SKM-1 treated with dmso at 0.1 percent for 144 hours (cell line): ENCODE measurements around the gene ATG2B.
"Not testable (repeated sequence)": the region's sequence is repeated elsewhere in the genome, so short reads cannot be mapped to it uniquely, and the experiment has no call there.

ENCODE experiments used
- DNase-seq: peaks from one replicate; lab custom pipeline; 2025; ENCODE audit not compliant: unreplicated experiment; lab: John Stamatoyannopoulos, UW

Gene ATG2B

DNA sequence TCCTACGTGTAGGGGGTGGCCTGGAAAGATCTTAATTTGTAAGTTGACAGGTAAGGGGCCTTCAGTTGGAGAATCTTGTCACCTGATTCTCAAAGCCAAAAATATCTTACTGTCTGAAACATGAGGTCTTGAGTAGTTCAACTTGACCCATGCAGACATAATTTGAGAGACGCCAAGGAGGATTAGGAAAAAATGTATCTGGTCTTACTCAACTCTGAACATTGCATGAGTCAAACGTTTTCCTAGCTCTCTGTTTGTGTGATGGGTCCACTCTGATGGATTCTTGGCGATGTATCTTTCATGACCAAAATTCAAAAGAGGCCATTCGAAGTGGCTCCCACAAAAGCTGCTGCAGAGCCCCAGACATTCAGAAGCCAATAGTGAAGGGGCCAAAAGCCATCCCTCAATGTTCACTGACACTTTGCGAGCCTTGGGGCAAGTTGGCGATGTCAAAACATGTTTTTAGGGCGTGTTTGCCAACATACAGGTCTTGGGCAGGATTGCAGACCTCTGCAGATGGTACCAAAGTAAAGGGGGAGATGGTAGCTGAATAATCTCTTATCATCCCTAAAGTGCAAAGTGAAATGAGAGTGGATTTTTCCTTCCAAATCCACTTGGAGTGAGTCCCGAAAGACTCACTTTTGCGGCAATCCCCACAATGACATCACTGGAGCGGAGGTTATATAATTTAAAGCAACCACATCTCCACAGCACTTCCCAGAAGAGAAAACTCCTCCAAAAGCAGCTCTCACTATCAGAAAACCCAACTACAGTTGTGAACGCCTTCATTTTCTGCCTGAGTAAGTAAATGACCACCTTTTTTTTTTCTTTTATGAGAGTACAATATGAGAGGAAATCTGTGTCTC lies 107.4 kb downstream of the ATG2B start, which contains the start of gene BDKRB1:
Gene BDKRB1 (plus strand): TSS at position 710 of the 866 bp plus-strand sequence. CDS start 7,473 bp downstream, outside the sequence.
- no peak for DNase-seq

DNA sequence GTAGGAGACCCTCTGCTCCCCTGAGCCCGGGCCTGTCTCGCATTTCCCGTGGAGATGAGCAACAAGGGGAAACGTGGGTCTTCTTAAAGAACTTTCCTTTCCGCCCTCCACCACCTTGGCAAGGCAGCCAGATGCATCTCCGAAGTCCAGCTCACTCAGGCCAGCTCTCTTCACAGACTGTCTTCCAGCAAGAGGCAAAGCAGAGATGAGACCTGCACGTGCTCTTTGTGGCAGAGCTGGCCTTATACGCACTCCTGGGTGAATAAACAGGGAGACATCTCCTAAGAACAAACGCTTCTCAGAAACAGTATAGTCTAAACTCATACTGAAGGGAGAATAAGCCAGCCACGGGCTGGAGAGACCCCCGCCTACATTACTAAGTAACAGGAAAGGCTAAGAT lies 108.5 kb downstream of the ATG2B start:
- no peak for DNase-seq

DNA sequence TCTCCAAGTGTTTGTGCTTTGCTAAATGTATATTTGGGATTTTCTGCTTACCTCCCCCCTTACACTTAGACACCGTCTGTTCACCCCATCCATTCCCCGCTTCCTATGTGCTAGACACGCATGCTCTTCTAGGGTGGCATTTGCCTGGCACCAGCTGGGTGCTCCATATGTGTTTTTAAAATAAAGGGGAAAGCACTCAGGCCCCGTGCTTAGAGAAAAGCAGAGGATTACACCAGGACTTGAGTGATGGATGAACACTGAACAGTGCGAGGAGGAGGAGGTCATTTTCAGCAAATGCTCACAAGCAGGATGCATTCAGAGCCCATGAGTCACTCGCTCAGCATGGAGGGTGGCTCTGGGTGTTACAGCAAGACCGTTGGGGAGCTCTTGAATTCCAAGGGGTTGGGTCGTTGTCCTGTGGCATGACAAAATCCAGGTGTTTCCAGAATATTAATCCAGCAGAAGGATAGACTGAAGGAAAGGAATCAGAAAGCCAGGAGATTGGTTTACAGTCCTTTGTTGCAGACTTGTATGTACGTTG lies 110.1 kb downstream of the ATG2B start:
- DNase-seq = no peak

DNA sequence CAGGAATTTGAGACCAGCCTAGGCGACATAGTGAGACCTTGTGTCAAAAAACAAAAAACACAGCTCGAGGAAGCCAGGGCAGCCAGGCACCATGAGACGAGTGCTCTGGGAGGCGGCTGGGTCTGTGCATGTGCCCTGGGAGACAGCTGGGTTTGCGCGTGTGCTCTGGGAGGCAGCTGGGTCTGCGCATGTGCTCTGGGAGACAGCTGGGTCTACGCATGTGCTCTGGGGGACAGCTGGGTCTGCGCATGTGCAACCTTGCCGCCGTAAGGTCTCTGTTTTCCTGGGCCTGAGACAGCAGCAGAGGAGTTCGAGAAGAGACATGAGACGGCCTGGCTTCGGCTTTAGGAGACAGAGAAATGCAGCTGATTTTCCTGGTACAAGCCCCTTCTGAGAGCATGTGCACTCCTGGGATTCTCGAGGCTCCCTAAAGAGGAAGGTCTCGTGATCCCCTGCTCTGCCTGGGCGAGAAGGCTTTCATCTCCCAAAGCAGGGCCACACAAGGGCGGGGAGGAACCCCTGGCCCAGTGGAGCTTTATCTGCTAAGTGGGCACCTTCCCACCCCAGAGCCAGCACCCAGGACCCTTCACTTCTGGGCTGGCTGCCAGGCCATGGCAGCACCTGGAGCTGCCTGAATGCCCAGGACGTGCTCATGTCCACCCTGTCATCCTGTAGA lies 110.7 kb downstream of the ATG2B start:
- no peak for DNase-seq

DNA sequence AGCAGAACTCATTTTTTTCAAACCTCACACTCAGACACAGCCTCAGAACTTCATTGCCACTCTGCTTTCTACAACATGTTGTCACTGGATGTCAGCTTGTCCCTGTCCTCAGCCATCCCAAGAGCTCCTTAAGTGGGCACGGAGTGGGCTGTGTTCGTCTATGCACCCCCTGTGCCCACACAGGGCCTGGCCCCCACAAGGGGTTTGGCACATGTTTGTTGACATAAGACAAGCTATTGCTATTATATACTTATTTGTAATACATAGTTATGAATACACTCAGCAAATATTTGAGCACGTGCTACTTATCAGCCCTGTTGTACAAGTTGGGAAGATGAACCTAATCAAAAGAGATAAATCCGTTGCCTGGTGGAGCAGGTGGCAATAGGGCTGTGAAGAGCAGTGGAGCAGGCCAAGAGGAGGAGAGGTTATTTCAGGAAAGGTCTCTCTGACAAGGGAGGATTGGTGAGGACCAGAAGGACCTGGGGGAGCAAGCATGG lies 111.4 kb downstream of the ATG2B start:
- no peak for DNase-seq

- DNase-seq = no peak
These were observed 112.7 kb downstream of the ATG2B start for GRCh38 chr14:96250485-96250884.

- DNase-seq = peak; percentile 54
These were observed 114.1 kb downstream of the ATG2B start for GRCh38 chr14:96249029-96249428.

DNA sequence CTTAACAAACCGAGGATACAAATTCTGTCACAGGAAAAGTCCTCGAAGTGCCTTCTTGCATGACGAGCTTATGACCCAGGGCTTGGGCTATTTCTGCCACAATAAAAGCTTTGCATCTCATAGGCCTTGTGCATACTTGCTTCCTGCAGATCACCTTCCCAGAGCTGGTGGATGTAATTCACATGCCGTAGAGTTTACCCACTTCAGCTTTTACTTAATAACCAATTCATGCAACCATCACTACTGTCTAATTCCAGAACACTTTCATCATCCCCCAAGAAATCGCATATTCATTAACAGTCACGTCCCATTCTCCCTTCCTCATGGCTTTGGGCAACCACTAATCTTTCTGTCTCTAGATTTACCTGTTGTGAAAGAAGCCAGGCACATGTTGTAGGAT lies 116.1 kb downstream of the ATG2B start:
- no peak for DNase-seq

DNA sequence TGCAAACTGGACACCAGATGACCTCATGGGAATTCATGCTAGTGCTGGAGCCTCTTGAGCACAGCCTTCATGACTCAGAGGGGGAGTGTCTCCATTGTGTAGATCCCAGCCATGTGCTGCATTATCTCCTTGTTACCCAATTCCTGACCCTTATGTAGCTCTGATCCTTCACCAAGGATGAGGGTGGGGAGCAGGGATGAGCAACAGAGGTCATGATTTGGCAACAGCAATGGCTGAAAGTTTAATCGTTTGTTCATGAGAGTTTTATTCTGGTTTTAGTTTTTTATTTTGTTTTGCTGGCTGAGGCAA lies 116.6 kb downstream of the ATG2B start:
- no peak for DNase-seq

DNA sequence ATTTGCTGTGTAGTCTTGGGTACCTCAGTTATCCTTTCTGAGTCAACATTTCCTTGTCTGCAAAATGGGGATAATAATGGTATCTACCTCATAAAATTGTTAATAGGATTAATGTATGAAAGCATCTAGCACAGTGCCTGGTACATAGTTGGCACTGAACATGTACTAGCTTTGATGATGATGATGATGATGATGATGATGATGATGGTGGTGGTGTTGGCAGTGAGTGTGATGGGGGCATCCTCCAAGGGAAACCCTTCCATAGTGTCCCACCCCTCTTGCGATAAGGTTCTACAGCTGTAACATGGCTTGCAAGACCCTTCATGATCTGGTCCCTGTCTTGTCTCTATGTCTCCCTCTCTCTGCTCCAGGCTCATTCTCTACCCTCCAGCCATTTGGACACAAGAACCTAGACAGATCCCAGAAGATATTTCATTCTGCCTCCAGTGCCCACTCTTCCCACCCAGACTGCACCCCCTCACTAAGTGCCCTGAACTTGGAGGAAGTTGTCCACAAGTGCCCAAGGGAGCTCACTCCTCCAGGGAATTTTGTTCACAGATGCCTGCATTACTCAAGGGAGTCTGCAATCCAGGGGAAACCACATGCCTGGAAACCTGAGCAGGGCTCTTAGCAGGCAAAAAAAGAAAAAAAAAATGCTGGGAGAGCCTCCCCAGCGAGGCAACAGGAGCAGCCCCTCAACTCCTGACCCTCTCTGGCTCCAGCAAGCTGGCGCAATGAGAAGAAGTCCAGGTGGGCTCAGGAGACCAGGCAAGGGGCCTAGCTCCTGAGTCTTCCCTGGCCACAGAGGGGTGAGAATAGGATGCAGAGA lies 117.2 kb downstream of the ATG2B start:
- no peak for DNase-seq

- DNase-seq = not testable (repeated sequence)
These were observed 118.1 kb downstream of the ATG2B start for GRCh38 chr14:96245074-96245473.

DNA sequence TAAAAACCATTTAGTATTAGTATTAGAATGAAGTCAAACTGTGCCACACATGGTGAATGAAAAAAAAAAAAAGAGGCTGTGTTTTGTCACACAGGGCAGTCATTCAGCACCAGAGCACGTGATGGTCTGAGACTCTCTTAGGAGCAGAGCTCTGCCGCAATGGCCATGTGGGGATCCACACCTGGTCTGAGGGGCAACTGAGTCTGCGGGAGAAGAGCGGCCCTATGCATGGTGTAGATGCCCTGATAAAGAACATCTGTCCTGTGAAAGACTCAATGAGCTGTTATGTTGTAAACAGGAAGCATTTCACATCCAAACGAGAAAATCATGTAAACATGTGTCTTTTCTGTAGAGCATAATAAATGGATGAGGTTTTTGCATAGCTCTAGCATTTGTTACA lies 119.4 kb downstream of the ATG2B start:
- no peak for DNase-seq

- no peak for DNase-seq
These were observed 121.0 kb downstream of the ATG2B start for GRCh38 chr14:96242126-96242525.

GRCh38 chr14:96240641-96241040 lies 122.5 kb downstream of the ATG2B start:
- DNase-seq = no peak

DNA sequence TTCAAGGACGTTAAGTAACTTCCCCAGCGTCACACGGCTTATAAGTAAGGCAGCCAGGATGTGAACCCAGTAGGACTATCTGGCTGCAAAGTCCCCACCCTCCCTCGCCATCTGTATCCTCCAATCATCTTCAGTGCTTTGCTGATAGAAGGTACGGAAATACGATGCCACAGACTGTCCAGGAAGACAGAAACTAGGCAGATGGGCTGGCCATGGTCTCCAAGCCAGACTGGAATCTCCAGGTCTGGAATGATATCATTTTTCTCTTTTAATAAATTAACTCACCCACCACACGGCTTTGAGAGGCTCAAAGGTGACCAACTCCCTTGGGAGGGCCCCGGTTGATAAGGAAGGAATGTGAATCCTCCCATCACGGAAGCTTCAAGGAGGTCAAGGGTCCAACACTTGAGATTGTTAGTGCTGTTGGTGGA lies 123.4 kb downstream of the ATG2B start:
- DNase-seq = no peak

GRCh38 chr14:96238676-96239265 lies 124.4 kb downstream of the ATG2B start:
- no peak for DNase-seq

DNA sequence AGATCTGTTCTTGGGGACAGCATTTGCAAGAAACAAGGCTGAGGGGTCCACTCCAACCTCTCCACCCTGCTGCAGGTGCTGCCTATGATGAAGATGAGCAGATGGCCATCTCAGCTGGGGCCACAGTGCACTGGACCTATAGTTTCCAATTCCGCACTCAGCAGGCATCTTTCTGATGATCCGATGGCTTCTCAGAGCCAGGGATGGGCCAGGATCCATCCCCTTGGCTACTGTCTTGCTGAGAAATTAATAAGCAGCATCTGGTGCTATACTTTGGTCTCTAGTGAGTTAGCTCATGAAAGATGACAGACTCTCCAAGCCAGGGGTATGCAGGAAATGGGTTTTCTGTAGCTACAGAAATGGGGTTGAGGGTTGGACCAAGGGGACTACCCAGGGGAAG lies 125.5 kb downstream of the ATG2B start:
- DNase-seq = no peak

- DNase-seq = no peak
These were observed 127.7 kb downstream of the ATG2B start for GRCh38 chr14:96235426-96235825.

DNA sequence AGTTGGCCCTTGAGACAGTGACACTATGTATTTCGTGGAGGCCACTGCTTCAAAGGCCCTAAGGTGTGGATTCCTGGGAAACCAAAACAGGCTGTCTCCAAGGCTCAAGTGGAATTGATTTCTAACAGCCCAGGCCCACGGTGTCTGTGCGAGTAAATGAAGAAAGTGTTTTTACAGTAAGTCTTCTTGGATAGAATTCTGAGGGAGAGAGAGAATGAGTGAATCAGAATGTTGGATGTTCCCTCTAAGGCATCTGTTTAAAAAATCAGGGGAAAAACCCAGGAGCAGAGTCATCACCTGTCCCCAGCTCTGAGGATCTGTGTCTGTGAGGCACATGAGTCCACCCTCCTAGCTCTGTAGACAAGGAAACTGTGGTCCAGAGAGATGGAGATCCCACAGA lies 129.5 kb downstream of the ATG2B start:
- DNase-seq = no peak

DNA sequence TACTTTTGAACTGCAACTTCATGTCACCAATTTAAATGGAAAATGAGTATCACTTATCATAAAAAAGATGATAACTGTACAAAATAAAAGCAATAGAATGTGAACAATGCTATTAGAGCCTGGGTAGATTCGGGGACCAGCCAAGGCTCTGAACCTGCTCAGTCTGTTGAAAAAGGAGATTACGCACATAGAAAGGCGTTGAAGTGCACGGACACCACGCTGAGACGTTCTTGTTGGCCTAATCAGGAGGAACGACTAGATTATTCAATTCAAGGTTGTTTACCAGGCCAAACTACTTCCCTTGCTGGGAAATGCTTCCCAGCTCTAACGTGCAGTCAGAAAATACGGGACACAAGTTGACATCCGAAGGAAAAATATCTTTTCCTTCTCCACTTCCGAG lies 130.6 kb downstream of the ATG2B start:
- DNase-seq = no peak
